GM21717 (cell line): ENCODE data around the gene LSS.
A peak's percentile ranks its signal among the peaks of the same experiment; 100 is the strongest.

Experiments
- ATAC-seq: cut with Tn5 transposase; IDR thresholded peaks from one replicate; pipeline ENCODE4 v1.9.1; 2021; ENCODE audit warnings: mild to moderate bottlenecking, moderate library complexity; ENCODE audit not compliant: unreplicated experiment

The LSS gene

DNA sequence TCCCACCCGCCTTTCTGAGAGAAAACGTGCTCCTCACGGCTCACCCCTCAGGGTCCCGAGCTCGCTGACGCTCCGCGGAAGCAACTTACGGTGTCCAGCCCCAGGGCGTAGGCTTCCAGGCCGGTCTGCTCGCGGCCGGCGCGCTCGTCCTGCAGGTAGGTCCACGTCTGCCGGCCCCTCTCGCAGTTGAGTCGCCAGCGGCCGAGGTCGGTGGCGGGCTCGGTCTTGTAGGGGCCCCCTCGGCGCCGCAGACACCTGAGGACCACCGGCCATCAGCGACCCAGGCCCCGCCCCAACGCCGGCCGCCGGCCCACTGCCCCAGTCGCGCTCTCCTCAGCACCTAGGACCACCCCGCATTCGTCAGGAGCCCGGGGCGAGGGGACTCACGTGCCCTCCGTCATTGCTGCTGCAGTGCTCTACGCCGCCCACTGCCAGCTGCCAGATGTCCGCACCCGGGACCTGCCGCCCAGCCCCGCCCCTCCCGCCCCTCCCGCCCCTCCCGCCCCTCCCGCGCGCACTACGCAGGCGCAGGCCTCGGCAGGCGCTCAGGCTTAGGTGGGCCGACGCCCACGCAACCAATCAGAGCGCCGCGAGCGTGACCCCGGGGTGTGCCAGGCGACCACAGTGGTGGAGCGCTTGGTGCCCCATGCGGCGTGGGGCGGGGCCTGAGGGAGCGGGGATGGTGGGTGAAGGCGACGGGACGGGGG lies at the start of gene LSS:
LSS (minus strand) TSS at position 430 of the 707 bp plus-strand sequence; CDS start at position 401, 29 bp downstream.
- peak; percentile 71 for ATAC-seq

DNA sequence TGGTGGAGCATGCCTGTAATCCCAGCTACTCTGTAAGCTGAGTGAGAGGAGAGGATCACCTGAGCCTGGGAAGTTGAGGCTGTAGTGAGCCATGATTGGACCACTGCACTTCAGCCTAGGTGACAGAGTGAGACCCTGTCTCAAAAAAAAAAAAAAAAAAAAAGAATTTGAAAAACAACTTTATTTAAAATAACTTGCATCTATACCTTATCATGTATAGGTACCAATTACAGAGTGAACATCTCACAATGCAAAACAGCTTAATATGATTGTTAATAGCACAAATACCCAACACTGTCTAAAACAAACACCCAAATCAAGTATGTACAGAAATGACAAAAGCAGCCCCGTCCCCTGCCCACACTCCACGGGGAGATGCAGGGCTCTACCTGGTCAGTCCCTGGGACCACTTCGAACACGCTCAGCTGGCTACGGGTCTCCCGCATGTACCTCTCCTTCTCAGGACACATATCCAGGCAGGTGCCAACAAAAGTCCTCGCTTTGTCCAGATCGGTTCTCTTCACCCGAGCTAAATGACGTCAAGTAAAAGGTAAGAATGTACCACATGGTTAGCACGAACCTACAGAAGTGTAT lies 46.3 kb upstream of the LSS start:
- ATAC-seq: no peak

GRCh38 chr21:46273341-46273740 lies 44.8 kb upstream of the LSS start:
- ATAC-seq: no peak

- no peak for ATAC-seq
These were observed 40.9 kb upstream of the LSS start for GRCh38 chr21:46269466-46269865.

DNA sequence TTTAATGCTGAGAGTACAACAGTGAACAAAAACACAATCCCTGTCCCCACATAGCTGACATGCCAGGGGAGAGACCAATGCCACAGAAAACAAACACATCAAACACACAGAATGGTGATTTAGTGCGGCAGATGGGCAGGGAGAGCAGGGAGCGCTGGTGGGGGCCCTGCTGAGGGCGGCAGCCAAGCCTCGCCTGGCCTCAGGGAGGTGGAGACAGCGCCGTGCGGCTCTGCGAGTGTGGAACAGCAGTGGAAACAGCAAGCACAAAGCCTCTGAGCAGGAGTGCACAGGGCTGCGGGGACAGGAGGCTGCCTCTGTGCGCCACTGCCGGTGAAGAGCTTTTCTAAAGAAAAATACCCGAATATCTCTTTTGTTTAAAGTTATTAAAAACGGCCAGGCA lies 39.8 kb upstream of the LSS start:
- ATAC-seq: no peak

GRCh38 chr21:46266946-46267345 lies 38.4 kb upstream of the LSS start:
- ATAC-seq: no peak

DNA sequence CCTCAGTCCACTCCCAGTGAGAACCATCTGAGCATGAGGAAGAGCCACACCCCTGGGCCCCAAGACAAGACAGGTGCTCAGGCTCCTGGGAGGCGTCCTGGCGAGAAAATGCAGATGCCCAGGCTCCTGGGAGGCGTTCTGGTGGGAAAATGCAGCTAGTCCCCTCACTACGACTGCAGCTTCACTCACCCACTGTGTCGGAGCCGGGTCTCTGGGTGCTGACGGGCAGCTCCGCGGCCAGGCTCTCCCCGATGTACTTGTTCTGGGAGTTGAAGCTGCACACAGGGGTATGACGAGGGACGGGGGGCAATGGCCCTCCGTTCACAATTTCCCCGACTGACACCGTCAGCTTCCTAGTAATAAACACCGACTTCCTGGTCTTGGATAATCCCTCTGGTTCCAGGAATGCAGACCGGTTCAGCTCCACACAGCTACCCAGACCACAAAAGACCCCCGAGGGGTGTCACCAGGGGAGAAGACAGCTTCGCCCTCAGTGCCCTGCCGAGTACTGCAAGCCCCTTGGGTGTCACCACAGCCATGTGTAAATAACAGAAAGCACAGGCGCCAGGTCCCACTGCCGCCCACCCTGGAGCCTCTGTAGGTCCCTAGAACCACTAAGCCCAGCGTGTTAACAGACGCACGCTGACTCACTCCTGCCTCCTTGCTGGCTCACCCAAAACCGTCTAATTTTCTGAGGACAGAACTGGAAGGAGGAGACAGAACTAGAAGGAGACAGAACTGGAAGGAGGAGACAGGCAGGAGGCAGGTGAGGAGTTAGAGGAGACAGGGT lies 37.4 kb upstream of the LSS start:
- ATAC-seq: no peak

GRCh38 chr21:46264690-46265144 lies 36.1 kb upstream of the LSS start:
- ATAC-seq: no peak

- ATAC-seq: no peak
These were observed 35.6 kb upstream of the LSS start for GRCh38 chr21:46264046-46264689.

GRCh38 chr21:46256501-46256994 lies 28.0 kb upstream of the LSS start:
- ATAC-seq: no peak

DNA sequence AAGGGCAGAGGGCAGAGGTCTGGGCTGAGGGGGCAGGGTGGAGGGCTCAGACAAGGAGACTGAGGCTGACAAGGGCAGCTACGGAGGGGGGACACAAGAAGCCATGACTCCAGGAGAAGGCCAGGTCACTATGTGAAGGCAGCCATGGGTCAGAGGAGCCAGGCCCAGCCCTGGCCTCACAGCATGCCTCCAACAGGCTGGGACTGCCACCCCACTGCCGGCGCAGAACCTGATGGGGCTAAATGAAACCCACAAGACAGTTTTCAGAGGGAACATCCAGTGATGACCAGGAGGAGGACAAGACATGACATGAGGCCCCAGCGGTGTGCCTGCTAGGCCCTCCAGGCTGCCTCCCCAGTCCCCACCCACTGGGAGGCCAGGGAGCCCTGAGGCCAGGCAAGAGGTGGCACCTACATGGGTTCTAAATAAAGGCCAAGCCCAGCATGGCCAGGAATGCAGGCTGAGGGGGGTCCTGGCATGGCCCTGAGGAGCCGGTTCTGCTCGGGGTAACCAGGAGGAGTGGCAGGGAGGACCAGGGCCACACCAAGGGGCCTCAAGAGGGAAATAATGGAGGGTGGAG lies 27.3 kb upstream of the LSS start:
- ATAC-seq: no peak

- no peak for ATAC-seq
These were observed 26.6 kb upstream of the LSS start for GRCh38 chr21:46255166-46255565.

- ATAC-seq: no peak
These were observed 25.8 kb upstream of the LSS start for GRCh38 chr21:46254208-46254975.

DNA sequence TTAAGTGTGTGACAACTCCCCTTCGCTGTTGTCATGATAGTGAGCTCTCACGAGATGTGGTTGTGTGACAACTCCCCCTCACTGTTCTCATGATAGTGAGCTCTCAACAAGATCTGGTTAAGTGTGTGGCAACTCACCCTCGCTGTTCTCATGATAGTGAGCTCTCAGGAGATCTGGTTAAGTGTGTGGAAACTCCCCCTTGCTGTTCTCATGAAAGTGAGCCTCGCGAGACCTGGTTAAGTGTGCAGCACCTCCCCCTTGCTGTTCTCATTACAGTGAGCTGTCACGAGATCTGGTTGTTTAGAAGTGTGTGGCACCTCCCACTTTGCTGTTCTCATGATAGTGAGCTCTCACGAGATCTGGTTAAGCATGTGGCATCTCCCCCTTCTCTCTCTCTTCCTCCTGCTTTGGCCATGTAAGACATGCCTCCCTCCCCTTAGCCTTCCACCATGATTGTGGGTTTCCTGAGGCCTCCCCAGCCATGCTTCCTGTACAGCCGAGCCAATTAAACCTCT lies 25.1 kb upstream of the LSS start:
- no peak for ATAC-seq

DNA sequence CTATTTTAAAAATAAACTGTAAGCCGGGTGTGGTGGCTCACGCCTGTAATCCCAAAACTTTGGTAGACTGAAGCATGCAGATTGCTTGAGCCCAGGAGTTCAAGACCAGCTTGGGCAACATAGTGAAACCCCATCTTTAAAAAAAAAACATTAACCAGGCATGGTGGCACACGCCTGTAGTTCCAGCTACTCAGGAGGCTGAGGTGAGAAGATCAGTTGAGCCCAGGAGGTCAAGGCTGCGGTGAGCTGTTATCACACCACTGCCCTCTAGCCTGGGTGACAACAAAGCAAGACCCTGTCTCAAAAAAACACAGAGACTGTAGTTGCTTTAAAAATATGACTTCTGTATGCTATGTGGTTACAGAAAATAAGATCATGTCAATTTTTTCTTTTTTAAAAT lies 24.3 kb upstream of the LSS start:
- ATAC-seq: no peak

GRCh38 chr21:46250146-46250725 lies 21.7 kb upstream of the LSS start:
- no peak for ATAC-seq

- ATAC-seq: no peak
These were observed 20.3 kb upstream of the LSS start for GRCh38 chr21:46248827-46249226.

GRCh38 chr21:46248422-46248782 lies 19.8 kb upstream of the LSS start:
- no peak for ATAC-seq

DNA sequence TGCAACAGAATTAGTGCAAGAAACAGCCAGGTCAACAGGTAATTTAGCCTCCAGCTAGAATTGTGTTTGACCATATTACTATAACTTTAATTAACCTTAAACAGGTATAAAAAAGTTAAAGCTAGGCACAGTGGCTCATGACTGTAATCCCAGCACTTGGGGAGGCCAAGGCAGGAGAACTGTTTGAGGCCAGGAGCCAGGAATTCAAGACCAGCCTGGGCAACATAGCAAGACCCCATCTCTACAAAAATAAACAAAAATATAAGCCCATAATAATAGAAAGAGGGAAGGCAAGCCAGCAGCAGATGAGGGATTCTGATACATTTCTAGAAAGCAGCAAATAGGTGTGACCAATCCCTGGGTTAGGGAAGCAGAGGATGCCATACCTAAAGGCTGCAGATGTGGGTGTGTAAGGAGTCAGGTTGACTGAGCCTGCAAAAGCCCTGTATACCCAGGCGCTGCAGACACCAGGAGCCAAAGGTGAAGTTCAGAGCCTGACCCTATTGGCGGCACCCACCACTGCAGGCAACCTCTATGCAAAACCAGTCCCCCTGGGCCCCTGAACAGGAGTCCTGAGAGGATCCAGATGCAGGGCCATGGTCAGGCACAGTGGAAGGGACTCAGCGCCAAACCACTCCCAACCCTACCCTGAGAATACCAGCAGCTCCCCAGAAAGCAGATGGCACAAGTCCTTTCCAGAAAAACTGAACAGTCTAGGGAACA lies 19.3 kb upstream of the LSS start:
- ATAC-seq: no peak
